Tibial nerve (tissue), 3 donors: ENCODE measurements around the gene SETD1B.

Experiments used
- POLR2A ChIP-seq, 2 donors: fragments of 450-650 bp; IDR thresholded peaks; one replicate each; pipeline ENCODE4 v1.6.1; 2017; ENCODE audit warnings: antibody characterized with exemption in 2 of 2, mild to moderate bottlenecking in 2 of 2, moderate library complexity in 2 of 2
- TF ChIP-seq, protein P1 (sequence below), 5 experiments: fragments of 200-600 bp in 3 of 5; fragments of 450-650 bp in 2 of 5; sonication (generic) in 3 of 5; IDR thresholded peaks; one replicate each; pipeline ENCODE4 v1.5.1; 2016 to 2019; ENCODE audit warnings: antibody characterized with exemption in 5 of 5, mild to moderate bottlenecking in 3 of 5, moderate library complexity in 2 of 5

DNA sequence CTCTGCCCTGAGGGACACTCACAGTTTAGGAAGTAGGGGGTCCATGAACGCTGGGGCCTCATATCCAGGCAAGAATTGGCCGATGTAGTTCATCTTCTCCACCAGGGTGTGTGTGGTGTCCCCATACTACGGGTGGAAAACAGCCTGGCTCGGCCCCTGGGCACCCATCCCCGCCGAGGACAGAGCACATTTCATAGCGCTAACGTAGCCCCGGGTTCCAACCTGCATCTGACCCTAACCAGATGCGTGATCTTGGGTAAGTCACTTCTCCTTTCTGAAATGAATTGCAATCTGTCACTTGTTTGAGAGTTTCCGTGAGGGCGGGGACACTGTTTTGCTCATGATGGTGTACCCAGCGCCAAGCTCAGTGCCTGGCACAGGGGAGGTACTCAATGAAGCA, 45.9 kb downstream of the SETD1B start:
- TF ChIP-seq POLR2A (IDR thresholded peaks at IDR 0.05) = no peak
- TF ChIP-seq, protein P1, sequence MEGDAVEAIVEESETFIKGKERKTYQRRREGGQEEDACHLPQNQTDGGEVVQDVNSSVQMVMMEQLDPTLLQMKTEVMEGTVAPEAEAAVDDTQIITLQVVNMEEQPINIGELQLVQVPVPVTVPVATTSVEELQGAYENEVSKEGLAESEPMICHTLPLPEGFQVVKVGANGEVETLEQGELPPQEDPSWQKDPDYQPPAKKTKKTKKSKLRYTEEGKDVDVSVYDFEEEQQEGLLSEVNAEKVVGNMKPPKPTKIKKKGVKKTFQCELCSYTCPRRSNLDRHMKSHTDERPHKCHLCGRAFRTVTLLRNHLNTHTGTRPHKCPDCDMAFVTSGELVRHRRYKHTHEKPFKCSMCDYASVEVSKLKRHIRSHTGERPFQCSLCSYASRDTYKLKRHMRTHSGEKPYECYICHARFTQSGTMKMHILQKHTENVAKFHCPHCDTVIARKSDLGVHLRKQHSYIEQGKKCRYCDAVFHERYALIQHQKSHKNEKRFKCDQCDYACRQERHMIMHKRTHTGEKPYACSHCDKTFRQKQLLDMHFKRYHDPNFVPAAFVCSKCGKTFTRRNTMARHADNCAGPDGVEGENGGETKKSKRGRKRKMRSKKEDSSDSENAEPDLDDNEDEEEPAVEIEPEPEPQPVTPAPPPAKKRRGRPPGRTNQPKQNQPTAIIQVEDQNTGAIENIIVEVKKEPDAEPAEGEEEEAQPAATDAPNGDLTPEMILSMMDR (IDR thresholded peaks at IDR 0.05) = no peak
